HG03469 (cell line): ENCODE results near the gene NPC1L1.

Source experiments
- ATAC-seq: cut with Tn5 transposase; IDR thresholded peaks from one replicate; pipeline ENCODE4 v1.9.1; 2021; ENCODE audit warnings: mild to moderate bottlenecking, moderate library complexity, moderate number of reproducible peaks; ENCODE audit not compliant: unreplicated experiment

Gene NPC1L1

DNA sequence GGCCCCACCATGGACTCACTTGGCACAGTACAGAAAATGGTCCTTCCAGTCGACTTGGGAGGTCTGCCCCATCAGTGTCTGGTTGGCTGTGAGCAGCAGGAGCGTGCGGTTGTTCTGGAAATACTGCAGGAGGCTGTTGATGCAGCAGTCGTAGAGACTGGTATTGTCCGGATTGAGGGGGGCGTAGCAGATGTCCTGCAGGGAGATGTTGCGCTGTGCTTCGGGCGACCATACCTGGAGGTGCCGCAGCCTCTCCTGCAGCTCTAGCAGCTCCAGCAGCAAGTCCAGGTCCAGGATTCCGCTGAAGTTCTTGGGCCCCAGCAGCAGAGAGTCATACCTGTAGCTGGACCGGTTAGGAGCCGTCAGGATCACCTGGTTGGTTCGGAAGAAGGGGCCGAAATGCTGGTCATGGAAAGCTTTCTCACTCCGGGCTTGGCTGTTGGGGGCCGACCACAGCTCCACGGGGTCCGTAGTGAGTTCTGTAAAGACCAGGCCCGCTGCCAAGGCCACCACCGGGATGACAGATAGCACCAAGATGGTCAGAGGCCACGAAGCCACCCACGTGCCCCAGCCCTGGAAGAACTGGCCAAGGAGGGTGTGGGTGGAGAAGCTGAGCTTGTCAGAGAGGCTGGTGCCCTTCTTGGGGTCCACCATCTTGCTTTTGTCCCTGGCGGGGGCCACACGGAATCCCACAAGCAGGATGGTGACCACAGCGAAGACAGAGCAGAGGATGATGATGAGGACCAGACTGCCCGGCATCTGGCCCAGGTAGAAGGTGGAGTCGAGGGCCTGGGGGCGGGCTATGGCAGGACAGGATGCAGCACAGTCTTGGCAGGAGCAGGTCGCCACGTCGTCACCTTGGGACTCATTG, 2.1 kb downstream of the NPC1L1 start:
- no peak for ATAC-seq

DNA sequence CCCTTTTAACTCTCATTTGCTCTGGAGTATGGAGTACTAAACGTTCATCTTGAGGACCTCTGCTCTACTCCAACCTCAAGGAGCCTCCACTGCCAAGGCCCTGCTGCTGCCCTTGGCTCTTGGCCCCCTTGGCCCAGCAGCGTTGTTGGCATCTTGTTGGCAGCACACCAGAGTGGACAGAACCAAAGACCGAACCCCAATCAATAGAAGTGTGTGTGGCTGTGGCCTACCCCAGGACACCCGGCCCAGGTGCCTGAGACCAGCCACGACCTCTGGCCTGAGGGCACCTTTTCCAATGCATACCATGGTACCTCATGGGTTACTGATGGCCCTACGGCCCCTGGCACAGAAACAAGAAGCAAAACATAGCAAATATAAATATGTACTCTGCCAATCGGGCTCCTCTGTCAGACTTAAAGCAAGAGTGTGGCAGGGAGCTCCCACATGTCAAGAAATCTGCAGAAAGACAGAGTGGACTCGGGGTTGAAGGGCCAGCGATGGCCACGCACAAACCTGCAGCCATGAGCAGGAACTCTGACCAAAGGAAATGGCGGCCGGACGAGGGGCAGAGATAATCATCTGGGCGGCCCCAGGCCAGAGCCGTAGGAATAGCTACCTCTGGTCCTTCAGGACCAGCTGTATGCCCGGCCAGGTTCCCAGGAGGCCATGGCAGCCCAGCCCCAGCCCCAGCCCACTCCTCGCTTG, 2.9 kb downstream of the NPC1L1 start:
- ATAC-seq, result no peak

DNA sequence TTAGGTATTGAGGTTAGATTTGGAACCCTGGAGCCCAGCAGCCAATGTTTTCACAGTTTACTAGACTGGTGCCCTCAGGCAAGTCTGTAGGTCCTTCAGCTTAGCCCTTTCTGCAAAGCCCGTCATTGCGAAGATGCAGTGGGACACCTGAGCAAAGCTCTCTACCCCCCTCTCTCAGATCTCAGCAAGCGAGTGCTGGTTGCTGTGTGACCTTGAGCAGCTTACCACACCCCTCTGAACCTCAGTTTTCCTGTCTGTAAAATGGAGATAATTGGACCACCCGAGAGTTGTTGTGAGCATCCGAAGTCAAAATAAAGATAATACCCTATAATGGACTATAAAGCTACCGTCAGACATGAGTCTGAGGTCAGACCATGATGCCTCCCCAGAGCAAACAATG, 3.7 kb downstream of the NPC1L1 start:
- no peak for ATAC-seq

DNA sequence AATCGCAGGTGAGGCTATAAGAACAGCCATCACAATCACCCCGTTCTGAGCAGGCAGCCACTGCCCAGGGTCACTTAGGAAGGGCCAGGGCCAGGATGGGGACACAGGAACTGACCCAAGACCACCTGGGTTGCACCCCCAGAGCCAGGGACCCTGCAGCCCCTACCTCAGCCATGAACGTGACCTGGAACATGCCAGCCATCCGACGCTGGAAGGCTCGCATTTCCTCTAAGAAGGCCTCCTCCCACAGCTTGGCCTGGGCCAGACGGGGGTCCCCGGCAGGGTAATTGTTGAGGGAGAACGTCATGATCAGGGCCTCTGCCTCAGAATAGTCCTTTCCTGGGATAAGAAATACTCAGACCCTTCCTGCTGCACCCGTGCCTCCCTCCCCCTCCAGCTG, 5.0 kb downstream of the NPC1L1 start:
- ATAC-seq, result no peak

DNA sequence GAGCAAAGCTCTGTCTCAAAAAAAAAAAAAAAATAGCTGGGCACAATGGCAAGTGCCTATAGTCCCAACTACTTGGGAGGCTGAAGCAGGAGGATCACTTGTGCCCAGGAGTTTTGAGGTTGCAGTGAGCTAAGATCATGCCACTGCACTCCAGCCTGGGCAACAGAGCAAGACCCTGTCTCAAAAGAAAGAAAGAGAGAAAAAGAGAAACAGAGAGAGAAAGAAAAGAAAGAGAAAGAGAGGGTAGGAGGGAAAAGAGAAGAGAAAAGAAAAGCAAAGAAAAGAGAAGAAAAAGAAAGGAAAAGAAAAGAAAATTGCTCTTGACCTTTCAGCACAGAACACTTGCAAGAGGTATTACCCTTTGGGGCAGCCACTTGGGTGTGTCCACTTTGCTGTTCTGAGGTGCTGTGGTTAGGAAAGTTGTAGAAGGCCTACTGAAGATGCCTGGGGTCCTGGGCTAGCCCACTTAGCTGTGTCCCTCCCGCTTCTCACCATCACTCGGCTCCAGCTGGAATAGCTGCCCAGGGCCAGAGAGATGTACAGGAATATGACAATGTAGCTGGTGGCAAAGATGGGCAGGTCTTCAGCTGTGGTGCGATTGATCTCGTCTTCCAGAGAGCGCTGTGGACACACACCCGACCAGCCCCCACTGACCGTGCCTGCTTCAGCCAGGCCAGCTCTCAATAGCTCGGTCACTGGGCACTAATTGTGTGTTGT, 5.6 kb downstream of the NPC1L1 start:
- no peak for ATAC-seq

DNA sequence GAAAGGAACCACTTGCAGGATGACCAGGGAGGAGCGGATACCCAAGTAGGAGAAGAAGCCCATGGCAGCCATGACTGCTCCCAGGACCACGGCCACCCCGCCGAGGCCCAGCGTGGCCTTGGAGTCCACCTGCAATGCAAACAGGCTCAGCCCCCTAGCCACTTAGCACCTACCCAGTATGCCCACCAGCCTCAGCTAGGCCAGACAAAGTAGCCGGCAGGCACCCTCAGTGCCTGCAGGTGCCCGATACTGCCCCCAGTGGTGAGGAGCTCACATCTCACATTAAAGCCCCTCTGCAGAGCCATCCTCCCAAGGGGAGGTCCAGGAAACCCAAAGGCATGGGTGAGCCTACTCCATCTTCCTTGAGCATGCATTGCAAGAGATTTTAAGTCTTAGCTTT, 6.6 kb downstream of the NPC1L1 start:
- no peak for ATAC-seq

DNA sequence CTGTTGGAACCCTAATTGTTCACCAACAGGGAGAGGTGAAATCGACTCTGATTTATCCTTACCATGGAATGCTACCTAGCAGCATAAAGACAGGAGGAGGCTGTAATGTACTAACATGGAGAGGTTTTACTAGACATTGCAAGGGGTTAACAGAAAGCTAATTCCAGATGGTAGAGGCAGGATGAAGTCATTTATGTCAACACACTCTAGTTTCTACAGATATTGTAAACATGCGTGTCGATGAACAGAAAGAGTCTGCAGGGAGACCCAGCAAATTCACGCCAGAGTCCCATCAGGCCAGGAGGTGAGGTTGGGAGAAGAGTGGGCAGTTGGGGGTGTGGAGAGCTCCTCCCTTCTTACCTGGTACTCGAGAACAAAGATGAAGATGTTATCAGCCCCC, 7.0 kb downstream of the NPC1L1 start:
- no peak for ATAC-seq

DNA sequence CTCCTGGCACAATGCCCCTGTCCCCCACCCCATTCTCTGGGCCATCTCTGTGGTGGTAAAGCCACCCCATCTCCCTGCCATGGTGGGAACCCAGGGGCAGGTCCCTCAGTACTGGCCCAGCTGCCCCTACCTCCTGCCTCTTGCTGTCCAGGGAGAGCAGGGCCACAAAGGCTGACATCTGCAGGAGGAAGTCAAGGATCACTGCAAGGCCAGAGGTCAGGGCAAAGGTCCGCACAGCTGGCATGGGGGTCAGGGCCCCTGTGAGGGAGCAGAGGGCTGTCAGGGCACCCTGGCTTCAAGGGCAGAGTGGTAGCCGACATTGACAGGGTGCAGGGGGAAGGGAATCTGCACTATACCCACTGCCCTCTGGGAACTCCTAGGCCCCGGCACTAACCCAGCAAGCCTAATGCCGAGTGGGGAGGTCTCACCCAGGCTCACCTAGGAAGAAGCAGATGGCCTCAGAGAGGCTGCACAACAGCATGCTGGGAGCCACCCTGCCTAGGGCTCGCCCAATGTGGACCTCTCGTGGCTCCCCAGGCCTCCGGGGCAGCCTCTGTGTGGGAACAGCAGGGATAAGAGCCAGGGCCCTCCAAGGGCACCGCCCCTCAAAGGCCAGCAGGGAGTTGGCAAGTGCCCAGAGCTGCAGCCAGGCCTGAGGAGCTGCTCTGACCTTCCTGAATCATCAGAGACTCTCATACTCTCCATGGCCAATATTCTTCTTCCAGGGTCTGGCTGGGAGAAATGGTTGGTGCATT, 7.7 kb downstream of the NPC1L1 start:
- ATAC-seq, result no peak

DNA sequence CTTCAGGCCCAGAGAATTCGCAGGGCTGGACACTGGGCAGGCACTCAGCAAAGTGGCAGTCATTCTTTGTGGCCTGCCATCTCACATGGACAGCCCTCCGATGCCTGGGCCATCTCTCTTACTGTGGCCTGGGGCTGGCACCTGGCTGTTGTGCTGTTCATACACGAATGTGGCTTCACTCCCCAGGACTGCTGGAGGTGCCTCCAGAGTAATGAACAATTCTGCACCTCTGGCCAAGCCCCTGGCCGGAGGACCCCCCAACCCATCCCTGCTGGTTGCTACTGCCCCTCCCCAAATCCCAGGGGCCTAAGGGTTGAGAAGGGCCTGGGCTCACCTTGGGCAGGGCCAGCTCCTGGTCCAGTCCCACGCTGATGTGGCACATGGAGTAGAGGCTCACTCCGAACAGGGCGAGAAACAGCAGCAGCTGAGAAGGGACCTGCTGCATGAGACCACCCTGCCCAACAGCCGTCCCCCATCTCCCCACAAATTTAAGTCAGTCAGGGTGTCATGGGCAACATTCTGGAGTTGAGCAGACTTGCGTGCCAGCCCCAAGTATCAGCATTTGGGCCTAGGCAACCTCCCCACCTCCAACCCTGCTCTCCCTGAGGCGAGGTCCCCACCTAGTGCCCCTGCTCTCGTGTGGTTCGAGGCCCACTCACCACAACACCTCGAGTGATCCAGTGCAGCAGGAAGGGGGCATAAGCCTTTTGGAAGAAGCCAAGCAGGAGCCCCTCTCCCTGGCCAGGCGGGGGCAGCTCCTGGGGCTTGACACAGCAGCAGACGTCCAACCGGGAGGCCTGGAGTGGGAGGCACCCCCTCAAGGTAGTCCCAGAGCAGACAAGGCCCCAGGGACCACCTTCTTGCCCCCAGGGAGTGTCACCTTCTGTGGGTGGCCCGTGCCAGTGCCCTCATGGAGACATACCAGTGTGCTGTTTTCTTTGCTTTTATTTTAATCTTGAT, 9.4 kb downstream of the NPC1L1 start:
- no peak for ATAC-seq

DNA sequence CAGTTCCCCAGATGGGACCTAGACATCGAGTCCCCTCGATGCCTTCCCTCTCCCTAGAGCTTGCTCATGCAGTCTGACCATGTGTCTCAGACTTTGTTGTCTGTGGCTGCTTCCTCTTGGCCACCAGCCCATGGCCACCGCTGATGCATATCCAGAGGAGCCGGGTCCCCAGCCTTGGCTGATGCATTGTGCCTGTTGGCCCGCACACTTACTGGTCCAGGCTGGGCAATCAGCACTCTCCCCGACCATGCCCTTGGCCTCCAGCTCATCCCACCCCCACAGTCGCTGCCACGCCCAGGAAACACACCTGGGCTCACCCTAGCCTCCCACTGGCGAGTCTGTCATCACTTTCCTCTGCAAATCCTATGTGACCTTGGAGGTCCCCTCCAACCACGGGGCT, 10.1 kb downstream of the NPC1L1 start:
- no peak for ATAC-seq

DNA sequence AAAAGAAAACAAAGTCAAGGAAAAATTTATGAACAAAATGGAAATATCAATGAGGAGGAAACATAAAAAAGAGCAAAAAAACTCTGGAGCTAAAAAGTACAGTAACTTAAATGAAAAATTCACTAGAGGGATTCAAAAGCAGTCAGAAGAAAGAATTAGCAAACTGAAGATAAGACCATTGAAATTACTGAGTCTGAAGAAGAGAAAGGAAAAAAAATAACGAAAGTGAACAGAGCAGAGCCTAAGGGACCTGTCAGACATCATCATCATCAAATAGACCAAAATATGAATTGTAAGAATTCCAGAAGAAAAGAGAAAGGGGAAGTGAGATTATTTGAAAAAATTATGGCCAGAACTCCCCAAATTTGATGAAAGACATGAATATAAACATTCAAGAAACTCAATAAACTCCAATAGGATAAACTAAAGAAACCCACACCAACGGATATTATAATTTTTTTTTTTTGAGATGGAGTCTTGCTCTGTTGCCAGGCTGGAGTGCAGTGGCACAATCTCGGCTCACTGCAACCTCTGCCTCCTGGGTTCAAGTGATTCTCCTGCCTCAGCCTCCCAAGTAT, 16.2 kb downstream of the NPC1L1 start:
- ATAC-seq, result no peak

DNA sequence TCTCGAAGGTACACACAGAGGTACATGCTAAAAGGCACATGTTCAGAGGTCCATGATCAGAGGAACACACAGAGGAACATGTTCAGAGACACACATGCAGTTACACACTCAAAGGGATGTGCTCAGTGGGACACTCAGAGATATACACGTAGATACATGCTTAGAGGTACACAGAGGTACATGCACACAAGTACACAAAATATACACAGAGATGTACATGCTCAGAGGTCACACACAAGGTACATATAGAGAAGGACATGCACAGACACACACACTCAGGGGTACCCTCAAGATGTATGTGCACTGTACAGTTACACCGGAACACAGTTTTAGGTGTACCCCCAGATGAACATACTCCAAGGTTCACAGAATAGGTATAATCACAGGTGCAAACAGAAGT, 18.8 kb downstream of the NPC1L1 start:
- ATAC-seq, result no peak

DNA sequence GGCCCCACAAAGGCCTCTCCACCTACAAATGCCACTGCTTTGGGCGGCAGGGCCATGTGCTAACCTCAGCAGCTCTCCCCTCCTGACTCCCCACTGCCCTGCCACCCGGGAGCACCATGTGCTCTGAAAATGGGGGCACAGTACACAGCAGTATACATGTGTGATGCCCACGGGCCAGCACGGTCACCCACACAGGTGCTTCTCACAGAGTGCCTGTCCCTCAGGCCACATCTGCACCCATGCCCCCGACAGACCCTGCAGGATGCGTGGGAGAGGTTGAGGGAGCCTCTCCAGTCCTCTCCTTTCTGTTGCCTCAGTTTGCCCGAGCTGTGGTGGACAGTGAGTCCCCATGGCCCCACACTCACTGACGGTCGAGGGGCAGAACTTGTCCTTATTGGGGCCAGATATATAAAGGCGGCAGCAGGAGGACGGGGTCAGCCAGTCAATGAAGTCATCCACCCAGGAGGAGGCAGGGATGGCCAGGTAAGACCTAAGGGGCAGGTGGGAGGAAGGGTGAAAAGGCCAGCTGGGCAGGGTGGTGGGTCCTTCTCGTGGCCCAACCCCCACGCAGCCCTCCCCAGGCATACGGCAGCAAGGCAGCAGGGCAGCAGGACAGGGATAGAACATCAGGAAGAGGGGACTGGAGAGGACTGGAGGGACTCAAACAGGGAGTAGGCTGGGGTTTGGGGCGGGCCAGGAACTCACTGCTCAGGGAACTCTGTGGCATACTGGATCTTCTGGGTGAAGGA, 19.6 kb downstream of the NPC1L1 start:
- no peak for ATAC-seq

DNA sequence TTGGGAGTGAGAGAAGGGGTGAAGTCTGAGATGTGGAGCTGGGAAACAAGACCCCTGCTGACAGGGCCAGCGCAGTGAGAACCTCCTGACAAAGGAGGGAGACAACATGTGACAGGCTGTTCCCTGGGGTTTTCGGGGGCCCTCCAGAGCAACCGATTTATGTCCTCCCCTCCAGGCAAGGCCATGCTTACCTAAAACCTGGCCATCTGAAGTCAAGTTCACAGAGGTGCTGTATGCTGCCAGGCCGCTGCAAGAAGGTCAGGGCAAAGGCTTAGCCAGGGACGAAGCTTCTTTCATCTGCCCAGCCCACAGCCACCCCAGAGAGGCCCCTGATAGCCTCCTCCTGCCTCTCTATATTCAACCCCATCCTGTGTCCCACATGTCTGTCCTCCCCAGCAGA, 20.6 kb downstream of the NPC1L1 start:
- ATAC-seq, result no peak

DNA sequence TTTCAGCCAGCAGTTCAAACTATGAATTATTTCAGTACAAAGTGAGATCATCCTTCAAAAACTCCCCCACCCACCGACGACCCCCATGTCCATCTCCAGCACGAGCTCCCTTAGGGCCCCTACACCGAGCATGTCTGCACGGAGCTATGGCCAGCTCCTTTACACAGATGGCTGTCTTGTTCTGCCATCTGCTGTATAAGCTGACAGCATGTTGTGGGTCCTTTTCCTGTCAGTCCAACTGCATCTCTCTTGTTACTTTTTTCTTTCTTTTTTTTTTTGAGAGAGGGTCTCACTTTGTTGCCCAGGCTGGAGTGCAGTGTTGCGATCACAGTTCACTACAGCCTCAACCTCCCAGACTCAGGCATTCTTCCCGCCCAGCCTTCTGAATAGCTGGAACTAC, 21.6 kb downstream of the NPC1L1 start:
- no peak for ATAC-seq

DNA sequence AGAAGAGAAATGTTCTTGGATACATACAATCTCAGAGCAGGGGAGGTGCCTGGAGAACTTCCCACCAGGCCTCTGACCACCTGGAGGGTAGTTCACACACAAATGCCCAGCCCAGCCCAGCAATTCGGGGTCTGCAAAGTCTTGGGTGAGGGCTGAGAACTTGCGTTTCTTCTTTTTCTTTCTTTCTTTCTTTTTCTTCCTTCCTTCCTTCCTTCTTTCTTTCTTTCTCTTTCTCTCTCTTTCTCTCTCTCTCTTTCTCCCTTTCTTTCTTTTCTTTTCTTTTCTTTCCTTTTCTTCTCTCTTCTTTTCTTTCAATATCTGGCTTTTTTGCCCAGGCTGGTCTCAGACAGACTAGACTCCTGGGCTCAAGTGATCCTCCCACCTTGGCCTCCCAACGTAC, 22.4 kb downstream of the NPC1L1 start:
- no peak for ATAC-seq

DNA sequence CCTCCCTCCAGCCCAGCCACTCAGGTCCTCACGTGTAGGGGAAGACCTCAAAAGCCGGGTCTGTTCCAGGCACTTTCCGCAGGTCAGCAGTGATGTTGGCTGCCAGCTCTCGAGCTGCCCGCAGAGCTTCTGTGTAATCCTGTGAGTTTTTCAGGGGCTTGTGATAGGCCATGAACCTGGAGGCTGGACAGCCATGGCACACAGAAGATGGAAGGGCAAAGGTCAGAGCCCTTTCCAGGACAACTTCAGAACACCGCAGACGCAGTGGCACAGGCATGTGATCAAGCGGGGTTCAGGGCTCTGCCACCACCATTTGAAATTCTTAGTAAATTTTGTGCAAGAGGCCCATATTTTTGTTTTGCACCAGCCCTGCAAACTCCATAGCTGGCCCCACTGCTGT, 24.0 kb downstream of the NPC1L1 start:
- ATAC-seq, result no peak

DNA sequence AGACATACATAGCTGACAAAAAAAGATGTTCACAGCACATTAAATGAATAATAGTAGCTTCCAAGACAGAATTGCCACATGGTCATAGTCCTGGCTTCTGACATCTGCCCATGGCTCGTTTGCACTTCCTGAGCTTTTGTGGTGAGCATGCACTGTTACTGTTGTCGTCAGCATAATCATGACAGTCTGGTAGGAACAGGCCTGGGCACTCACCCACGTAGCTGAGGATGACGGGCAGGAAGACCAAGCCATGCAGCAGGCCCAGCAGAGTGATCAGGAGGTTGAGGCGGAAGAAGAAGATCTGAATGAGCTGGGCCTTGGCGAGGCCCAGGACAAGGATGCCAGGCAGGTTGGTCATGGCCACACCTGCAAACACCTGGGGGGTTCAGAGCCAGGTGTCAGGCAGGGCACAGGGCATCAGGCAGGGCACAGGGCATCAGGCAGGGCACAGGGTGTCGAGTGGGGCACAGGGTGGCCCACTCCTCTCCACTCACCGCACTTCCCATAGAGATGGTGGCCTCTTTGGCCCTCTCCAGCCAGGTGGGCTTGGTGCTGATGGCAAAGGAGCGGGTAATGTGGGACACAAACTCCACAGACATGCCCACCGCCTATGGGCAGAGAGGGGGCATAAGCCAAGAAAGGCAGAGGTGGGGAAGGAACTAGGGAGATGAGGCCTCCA, 25.4 kb downstream of the NPC1L1 start:
- no peak for ATAC-seq
